Measurements from ENCODE around the gene TAF6. TPM values are rescaled to one million over a fixed set of nuclear protein-coding genes. Genes with fewer than 3 reads are reported as not detected.
A peak's percentile ranks its signal among the peaks of the same experiment; 100 is the strongest.

TAF6 gene
- total and polyA plus RNA-seq, 9 of the 15 experiments (the other 6 are each of a cell fraction or from before 2014, with no cell fraction given): 0.78 to 78.7 (median 21.3) TPM

GRCh38 chr7:100126239-100126930 is 7.2 kb upstream of the TAF6 start:
- peak overlapping the region; percentile 92 to 100 for H3K9ac ChIP-seq (ENCODE audit: insufficient read depth in 1 of 2, low read depth in 2 of 2, low read length in 2 of 2)
- H3K36me3 ChIP-seq (ENCODE audit: control insufficient read depth, insufficient read depth, low read length): no peaks in the 10 kb centered on the region
- peak overlapping the region; percentile 97 for H2AFZ ChIP-seq (ENCODE audit: low read depth, low read length)
- H3K79me2 ChIP-seq (ENCODE audit: control insufficient read depth, insufficient read depth, low read length): peaks cover 22% of the 10 kb centered on the region
- ChIA-PET CTCF (ENCODE audit: low intra/inter-chr PET ratio) (interaction anchor here (0.9 kb wide), 1 partner anchor 213 kb away, joined by 3 read pairs; no protein-coding TSS in a partner anchor), POLR2A (interaction anchor here (0.5 to 5.7 kb wide), 11 partner anchors 12 to 312 kb away, joined by 3 to 45 read pairs (median 3); partner anchors contain the start of genes AP4M1 and MCM7)
- H3K4me1 ChIP-seq (replicated peaks in 1 of 2; ENCODE audit: control insufficient read depth in 2 of 2, insufficient read depth in 2 of 2, low read length in 2 of 2): peaks cover 38 to 66% of the 10 kb centered on the region in 2 experiments
- H4K20me1 ChIP-seq (replicated peaks; ENCODE audit: control insufficient read depth, insufficient read depth, low read length): no peaks in the 10 kb centered on the region
- peak overlapping the region; percentile 97 for H3K27ac ChIP-seq (ENCODE audit: extremely low read depth, low read depth, low read length)
- intact Hi-C loops (cut with micrococcal nuclease): loop anchor here (2.0 to 5.0 kb wide), 3 partner anchors 44 to 149 kb away; partner anchors contain the start of genes AZGP1 and ZSCAN21
- no peaks in the 10 kb centered on the region for H3K9me1 ChIP-seq (ENCODE audit: control insufficient read depth, insufficient read depth, low read length)
- H3K4me3 ChIP-seq: peak overlapping the region; percentile 74
- in situ Hi-C loops (cut with MboI): loop anchor here (5.0 kb wide), 2 partner anchors 134 to 209 kb away; partner anchors contain the start of gene TRIM4
- WGBS (ENCODE audit: insufficient coverage, low coverage, missing lambda C conversion rate): 4% methylated on average over 26 of the region's 29 CpGs
- DNase-seq (ENCODE audit: extremely low read depth in 1 of 4, low spot score in 3 of 4) (no peak), FAIRE-seq (no peak), ATAC-seq (peak; percentile 52)
- H3K4me2 ChIP-seq (ENCODE audit: insufficient read depth, low read length): peak overlapping the region; percentile 94
- H3K9me3 ChIP-seq (replicated peaks; ENCODE audit: control insufficient read depth, insufficient read depth, low read depth, low read length): no peaks in the 10 kb centered on the region
- TSS peak; percentile 70 for BruUV-seq (replicated peaks)
- no peaks in the 10 kb centered on the region for H3K27me3 ChIP-seq (ENCODE audit: control insufficient read depth in 2 of 2, insufficient read depth in 2 of 2, low read length in 2 of 2)
- TF ChIP-seq TEAD1 (CRISPR knock-in tag; IDR thresholded peaks at IDR 0.05) (peak in 1 of 2 experiments; percentile 73; a peak in 1 of 4 replicates), KLF1 (tag; IDR thresholded peaks at IDR 0.05) (no peak), MGA (IDR thresholded peaks at IDR 0.05) (no peak), ZNF449 (CRISPR knock-in tag; IDR thresholded peaks at IDR 0.05) (no peak), ZNF165 (CRISPR knock-in tag; IDR thresholded peaks at IDR 0.05; ENCODE audit: borderline replicate concordance) (no peak), PPARD (CRISPR knock-in tag; IDR thresholded peaks at IDR 0.05) (no peak), ZNF121 (CRISPR knock-in tag; conservative IDR thresholded peaks at IDR 0.05) (no peak), NFRKB (IDR thresholded peaks at IDR 0.05; ENCODE audit: low read depth) (no peak)

Measured in K562 (cell line).